ENCODE measurements around the gene GIN1.
"Not testable (repeated sequence)": the region's sequence is repeated elsewhere in the genome, so short reads cannot be mapped to it uniquely, and the experiment has no call there.

The GIN1 gene

DNA sequence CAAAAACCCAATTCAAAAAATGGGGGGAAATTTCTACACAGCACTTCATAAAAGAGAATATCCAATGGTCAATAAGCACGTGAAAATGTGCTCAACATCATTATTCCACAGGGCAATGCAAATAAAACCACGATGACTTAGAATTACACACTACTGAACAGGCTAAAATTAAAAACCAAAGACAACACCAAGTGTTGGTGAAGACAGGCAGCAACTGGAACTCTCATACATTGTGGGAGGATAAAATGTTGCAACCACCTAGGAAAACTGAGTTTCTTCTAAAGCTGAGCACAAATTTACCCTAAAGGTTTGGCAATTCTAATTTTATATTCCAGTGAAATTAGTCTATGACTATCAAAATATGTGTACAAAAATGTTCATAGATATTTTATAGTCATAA, 9.5 kb downstream of the GIN1 start:
- no peak for DNase-seq (ENCODE audit: low read depth)

GRCh38 chr5:103109277-103109676, 10.7 kb downstream of the GIN1 start:
- DNase-seq (ENCODE audit: low read depth): no peak

GRCh38 chr5:103108086-103108485, 11.9 kb downstream of the GIN1 start:
- DNase-seq (ENCODE audit: low read depth): no peak

DNA sequence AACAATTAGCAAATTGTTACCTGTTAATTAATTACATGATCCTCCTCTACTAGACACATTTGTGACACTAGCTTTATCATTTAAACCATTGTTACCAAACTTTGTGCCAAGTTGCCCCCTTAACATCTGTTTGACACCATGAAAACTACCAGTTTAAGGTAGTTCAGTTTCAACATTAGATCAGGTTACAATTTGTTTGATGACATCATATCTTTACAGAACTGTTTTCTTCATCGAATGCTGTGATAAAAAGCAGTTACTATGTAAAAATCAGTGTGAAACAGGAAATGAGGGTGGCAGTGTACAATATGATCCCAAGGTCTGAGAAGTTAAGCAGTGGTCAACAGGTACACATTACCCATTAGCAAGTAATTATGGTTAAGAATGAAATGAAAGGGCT, 17.7 kb downstream of the GIN1 start:
- DNase-seq (ENCODE audit: low read depth): no peak

DNA sequence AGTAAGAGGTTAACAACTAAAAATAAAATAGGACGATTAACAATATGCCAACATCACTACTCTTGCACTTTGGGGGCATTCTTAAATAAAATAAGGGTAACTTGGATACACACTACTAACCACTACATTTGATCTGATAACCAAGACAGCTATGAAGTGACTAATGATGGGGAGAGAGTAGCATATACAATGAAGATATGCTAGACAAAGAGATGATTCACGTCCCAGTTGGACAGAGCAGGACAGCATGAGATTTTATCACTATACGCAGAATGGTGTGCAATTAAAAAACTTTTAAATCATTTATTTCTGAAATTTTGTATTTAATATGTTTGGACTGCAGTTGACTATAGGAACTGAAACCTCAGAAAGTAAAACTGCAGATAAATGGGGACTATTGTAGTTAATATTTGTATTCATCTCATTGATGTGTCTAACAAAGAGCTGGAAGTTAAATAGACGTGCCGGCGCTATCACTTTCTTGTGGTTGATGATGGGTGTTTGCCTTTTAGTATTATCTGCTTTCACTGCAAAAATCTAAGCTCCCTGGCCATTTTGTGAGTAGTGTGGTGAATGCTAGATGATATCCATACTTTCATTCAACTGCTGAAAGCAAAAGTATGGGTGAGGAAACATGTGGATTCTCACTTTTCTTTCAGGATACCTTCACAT, 18.7 kb downstream of the GIN1 start:
- DNase-seq (ENCODE audit: low read depth): no peak

- no peak for DNase-seq (ENCODE audit: low read depth)
These were observed 20.9 kb downstream of the GIN1 start for GRCh38 chr5:103098993-103099392.

DNA sequence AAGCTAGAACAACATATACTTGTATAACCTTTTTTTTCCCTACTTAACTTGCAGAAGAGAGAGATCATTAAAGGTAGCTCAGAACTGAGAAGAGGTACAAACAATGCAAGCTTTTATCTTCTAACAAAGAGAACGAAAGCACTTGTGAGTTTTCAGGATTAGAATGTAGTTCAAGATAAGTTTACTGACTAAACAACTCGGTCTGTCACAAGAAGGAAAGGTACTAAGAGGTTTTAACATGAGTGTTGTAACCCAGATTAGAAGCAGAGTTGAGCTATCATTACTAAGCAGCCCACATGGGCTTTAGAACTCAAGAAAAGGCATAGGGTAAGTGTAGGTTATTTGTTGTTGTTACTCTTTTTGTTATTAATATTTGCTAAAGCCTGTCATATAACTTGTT, 25.2 kb downstream of the GIN1 start:
- DNase-seq (ENCODE audit: low read depth): no peak

- no peak for DNase-seq (ENCODE audit: low read depth)
These were observed 26.2 kb downstream of the GIN1 start for GRCh38 chr5:103093727-103094126.

DNA sequence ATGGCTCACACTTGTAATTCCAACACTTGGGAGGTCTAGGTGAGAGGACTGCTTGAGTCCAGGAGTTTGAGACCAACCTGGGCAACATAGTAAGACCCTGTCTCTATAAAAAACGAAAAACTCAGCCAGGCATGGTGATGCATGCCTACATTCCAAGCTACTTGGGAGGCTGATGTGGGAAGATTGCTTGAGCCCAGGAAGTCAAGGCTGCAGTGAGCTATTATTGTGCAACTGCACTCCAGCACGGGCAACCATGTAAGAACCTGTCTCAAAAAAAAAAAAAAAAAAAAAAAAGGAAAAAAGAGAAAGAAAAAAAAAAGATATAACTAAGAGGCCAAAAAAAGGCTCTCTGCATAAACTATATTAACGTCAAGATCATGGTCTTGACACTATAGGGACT, 27.3 kb downstream of the GIN1 start:
- DNase-seq (ENCODE audit: low read depth): no peak

- DNase-seq (ENCODE audit: low read depth): no peak
These were observed 29.1 kb downstream of the GIN1 start for GRCh38 chr5:103090791-103091190.

- DNase-seq (ENCODE audit: low read depth): no peak
These were observed 30.7 kb downstream of the GIN1 start for GRCh38 chr5:103089272-103089671.

GRCh38 chr5:103086547-103086946, 33.4 kb downstream of the GIN1 start:
- DNase-seq (ENCODE audit: low read depth): no peak

- DNase-seq (ENCODE audit: low read depth): no peak
These were observed 40.1 kb downstream of the GIN1 start for GRCh38 chr5:103079796-103080195.

GRCh38 chr5:103075442-103075841, 44.5 kb downstream of the GIN1 start:
- no peak for DNase-seq (ENCODE audit: low read depth)

DNA sequence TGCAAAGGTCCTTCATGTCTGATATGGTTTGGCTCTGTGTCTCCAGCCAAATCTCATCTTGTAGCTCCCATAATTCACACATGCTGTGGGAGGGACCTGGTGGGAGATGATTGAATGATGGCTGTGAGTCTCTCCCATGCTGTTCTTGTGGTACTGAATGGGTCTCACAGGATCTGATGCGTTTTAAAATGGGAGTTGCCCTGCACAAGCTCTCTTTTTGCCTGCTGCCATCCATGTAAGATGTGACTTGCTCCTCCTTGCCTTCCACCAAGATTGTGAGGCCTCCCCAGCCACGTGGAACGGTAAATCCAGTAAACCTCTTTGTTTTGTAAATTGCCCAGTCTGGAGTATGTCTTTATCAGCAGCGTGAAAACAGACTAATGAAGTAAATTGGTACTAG, 46.4 kb downstream of the GIN1 start:
- not testable (repeated sequence) for DNase-seq (ENCODE audit: low read depth)

DNA sequence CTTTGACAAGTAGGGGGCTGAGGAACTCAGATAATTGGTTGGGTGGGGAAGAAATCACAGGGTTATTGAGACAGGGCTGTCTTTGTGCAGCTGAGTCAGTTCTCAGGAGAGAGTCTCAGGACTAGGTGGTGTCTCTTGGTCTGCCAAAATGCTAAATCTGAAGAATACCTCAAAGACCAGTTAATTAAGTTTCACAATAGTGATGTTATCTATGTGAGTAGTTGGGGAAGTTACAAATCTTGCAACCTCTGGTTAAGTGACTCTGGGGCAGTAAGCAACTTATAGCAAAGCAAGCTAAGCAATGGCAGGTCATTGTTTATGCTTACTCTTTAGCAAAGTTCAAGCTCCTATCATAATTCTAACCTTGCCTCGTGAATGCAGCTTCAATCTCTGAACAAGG, 53.6 kb downstream of the GIN1 start:
- DNase-seq (ENCODE audit: low read depth): no peak

DNA sequence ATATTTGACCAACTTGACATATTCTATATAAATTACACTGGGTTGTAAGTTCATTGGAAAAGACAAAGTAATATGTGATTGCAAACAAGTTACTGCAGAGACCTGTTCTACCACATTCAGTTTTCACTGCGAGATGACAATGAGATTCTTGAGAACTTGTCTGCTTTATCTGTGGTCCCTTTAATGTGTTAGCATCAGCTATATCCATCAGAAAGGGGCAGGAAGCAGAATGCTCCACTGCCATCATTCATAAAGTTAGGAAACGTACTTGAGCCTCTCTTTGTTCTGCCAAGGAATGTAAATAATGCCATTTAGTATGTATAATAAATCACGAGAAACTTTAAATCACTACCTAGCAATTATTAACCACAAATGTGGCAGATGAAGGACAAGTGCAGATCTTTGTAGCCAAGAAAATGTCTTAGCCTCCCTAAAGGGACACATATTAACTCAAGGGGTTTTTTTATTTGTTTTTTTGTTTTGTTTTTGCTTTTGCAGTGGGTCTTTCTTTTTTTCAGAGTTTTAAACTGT, 59.4 kb downstream of the GIN1 start:
- no peak for DNase-seq (ENCODE audit: low read depth)

DNA sequence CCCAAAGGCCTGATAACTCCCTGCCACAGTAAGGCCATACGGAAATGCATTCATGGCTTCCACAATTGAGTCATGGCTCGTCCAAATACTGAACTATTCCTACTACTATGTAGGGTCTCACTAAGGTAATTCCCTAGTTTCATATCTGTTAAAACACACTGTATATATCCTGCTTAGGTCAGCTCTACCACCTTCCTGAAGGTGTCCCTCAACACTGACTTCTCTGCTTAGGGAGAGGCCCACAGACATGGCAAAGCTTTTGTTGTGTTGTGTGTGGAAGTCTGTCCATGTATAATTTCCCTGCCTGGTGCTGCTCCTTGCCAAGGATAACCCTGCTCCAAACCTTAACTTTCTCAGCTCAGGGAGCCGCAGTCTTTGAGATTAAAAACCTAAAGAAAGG, 60.4 kb downstream of the GIN1 start:
- no peak for DNase-seq (ENCODE audit: low read depth)

GRCh38 chr5:103057208-103058130, 62.5 kb downstream of the GIN1 start:
- DNase-seq (ENCODE audit: low read depth): no peak

GRCh38 chr5:103046706-103047105, 73.2 kb downstream of the GIN1 start:
- not testable (repeated sequence) for DNase-seq (ENCODE audit: low read depth)

DNA sequence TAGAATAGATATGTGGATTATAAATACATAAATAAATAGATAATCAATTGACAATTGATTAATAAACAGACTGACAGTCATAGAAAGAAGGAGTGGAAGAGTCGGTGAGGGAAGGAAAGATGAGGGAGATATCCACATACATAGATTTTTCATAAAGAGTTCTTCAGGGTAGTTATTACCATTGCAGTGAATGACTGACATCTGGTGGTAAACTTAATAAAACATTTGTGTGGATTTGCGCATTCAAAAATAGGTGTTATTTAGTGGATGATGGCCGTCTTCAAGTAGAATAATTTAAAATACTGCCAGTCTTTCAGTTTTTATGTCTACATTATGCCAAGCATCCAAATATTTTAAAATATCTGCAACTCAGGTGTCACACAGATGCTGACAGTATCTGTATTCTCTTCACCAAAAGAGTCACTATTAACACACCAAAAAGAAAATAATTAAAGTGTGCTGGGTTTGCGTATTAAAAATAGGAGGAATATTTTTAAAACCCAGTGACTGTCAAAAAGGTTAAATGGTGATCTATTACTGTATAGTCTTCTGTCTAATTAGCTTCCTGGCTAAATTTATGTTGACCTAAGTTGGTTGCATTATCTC, 78.8 kb downstream of the GIN1 start:
- no peak for DNase-seq (ENCODE audit: low read depth)

GRCh38 chr5:103037673-103038455, 82.1 kb downstream of the GIN1 start:
- DNase-seq (ENCODE audit: low read depth): no peak

Measured in activated T-helper 9 cell treated with anti-CD3 and anti-CD28 coated beads, Interleukin-2, amount 50 U/mL, for 16 hours (primary cell).